Measurements from ENCODE around the gene MYADM. TPM values are rescaled to one million over a fixed set of nuclear protein-coding genes. Genes with fewer than 3 reads are reported as not detected.
"Not testable (repeated sequence)": the region's sequence is repeated elsewhere in the genome, so short reads cannot be mapped to it uniquely, and the experiment has no call there.

Gene MYADM
- total RNA-seq, 1 donor from 2014 or later: 54.0 TPM

DNA sequence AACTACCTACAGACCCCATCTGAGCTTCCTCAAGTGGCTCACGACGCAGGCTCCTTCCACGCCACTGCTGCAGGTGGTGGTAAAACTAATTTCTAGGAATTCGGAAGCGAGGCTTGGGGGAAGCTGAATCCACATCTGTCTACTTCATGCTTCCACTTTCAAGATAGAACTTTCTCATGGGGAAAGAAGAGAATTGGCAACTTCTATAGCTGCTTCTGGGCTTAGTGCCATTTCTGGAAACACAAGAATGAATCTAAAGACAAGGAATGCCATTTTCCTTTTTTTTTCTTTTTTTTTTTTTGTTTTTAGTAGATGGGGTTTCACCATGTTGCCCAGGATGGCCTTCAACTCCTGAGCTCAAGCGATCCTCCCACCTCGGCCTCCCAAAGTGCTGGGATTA lies 40.8 kb upstream of the MYADM start:
- H3K4me3 ChIP-seq (ENCODE audit: low read depth, low read length): no peak overlapping the region
- TF ChIP-seq, protein P1, sequence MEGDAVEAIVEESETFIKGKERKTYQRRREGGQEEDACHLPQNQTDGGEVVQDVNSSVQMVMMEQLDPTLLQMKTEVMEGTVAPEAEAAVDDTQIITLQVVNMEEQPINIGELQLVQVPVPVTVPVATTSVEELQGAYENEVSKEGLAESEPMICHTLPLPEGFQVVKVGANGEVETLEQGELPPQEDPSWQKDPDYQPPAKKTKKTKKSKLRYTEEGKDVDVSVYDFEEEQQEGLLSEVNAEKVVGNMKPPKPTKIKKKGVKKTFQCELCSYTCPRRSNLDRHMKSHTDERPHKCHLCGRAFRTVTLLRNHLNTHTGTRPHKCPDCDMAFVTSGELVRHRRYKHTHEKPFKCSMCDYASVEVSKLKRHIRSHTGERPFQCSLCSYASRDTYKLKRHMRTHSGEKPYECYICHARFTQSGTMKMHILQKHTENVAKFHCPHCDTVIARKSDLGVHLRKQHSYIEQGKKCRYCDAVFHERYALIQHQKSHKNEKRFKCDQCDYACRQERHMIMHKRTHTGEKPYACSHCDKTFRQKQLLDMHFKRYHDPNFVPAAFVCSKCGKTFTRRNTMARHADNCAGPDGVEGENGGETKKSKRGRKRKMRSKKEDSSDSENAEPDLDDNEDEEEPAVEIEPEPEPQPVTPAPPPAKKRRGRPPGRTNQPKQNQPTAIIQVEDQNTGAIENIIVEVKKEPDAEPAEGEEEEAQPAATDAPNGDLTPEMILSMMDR (IDR thresholded peaks at IDR 0.05; ENCODE audit: insufficient read depth, low read length, poor library complexity, severe bottlenecking): no peak
- no peaks in the 10 kb centered on the region for H3K36me3 ChIP-seq (ENCODE audit: control insufficient read depth, insufficient read depth, low read length)
- no peak for DNase-seq (ENCODE audit: low read depth)
- no peaks in the 10 kb centered on the region for H3K27me3 ChIP-seq (ENCODE audit: control insufficient read depth, insufficient read depth, low read length)

DNA sequence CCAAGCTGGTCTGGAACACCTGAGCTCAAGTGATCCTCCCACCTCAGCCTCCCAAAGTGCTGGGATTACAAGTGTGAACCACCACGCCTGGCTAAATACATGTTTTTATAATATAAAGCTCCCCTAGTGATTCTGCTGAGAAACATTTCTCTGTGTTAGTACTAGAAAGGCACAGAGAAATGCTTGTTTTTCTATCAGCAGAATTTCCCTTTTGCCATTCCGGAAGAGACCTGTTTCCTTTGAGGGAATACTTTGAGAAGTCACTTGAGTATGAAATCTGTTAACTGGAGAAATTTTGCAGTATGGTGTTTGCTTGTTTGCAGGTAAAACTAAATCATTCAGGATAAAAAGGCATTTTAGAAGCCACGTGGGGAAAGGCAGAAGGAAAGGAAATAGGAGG lies 39.2 kb upstream of the MYADM start:
- Histone ChIP-seq H3K36me3 (ENCODE audit: control insufficient read depth, insufficient read depth, low read length) (no peaks in the 10 kb centered on the region), H3K4me3 (ENCODE audit: low read depth, low read length) (no peak overlapping the region), H3K27me3 (ENCODE audit: control insufficient read depth, insufficient read depth, low read length) (no peaks in the 10 kb centered on the region)
- no peak for DNase-seq (ENCODE audit: low read depth)
- TF ChIP-seq, protein P1 (IDR thresholded peaks at IDR 0.05; ENCODE audit: insufficient read depth, low read length, poor library complexity, severe bottlenecking): no peak

DNA sequence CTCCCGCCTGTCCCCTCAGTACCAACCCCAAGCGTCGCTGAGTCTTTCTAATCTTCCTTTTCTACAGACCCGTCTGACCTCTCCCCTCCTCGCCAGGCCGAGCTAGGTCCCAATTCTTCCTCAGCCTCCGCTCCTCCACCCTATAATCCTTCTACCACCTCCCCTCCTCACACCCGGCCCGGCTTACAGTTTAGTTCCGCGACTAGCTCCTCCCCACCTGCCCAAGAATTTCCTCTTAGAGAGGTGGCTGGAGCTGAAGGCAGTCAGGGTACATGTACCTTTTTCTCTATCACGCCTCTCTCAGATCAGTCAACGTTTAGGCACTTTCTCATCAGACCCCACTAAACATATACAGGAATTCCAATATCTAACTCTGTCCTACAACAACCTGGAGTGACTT lies 34.8 kb upstream of the MYADM start:
- not testable (repeated sequence) for DNase-seq (ENCODE audit: low read depth); H3K36me3 ChIP-seq (ENCODE audit: control insufficient read depth, insufficient read depth, low read length); H3K4me3 ChIP-seq (ENCODE audit: low read depth, low read length); H3K27me3 ChIP-seq (ENCODE audit: control insufficient read depth, insufficient read depth, low read length)

DNA sequence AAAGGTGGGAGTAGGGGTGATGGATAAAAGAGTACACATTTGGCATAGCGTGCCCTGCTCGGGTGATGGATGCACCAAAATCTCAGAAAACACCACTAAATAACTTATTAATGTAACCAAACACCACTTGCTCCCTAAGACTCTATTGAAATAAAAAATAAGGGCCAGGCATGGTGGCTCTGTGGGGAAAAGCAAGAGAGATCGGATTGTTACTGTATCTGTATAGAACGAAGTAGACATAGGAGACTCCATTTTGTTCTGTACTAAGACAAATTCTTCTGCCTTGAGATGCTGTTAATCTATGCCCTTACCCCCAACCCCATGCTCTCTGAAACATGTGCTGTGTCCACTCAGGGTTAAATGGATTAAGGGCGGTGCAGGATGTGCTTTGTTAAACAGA lies 29.2 kb upstream of the MYADM start:
- DNase-seq (ENCODE audit: low read depth); H3K36me3 ChIP-seq (ENCODE audit: control insufficient read depth, insufficient read depth, low read length); H3K27me3 ChIP-seq (ENCODE audit: control insufficient read depth, insufficient read depth, low read length); H3K4me3 ChIP-seq (ENCODE audit: low read depth, low read length): not testable (repeated sequence)

DNA sequence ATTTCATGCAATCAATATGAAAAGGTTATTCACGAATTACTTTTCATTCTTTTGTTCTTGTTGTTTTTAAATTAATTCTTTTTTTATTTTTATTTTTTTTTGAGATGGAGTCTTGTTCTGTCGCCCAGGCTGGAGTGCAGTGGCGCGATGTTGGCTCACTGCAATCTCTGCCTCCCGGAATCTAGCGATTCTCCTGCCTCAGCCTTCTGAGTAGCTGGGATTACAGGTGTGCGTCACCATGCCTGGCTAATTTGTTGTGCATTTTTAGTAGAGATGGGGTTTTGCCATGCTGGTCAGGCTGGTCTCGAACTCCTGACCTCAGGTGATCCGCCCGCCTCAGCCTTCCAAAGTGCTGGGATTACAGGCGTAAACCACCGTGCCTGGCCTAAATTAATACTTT lies 27.4 kb upstream of the MYADM start:
- not testable (repeated sequence) for DNase-seq (ENCODE audit: low read depth); H3K4me3 ChIP-seq (ENCODE audit: low read depth, low read length); H3K36me3 ChIP-seq (ENCODE audit: control insufficient read depth, insufficient read depth, low read length); H3K27me3 ChIP-seq (ENCODE audit: control insufficient read depth, insufficient read depth, low read length)

DNA sequence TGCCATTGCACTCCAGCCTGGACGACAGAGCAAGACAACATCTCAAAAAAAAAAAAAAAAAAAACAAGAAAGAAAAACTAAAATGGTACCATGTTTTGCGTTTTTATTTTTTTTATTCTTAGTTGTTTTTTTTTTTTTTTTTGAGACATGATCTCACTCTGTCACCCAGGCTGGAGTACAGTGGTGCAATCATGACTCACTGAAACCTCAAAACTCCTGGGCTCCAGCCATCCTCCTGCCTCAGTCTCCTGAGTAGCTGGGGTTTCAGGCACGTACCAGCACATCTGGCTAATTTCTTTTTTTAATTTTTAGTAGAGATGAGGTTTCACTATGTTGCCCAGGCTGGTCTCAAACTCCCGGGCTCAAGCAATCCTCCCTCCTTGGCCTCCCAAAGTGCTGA lies 26.8 kb upstream of the MYADM start:
- peak; percentile 42 for DNase-seq (ENCODE audit: low read depth)
- not testable (repeated sequence) for H3K4me3 ChIP-seq (ENCODE audit: low read depth, low read length); H3K27me3 ChIP-seq (ENCODE audit: control insufficient read depth, insufficient read depth, low read length); H3K36me3 ChIP-seq (ENCODE audit: control insufficient read depth, insufficient read depth, low read length)

DNA sequence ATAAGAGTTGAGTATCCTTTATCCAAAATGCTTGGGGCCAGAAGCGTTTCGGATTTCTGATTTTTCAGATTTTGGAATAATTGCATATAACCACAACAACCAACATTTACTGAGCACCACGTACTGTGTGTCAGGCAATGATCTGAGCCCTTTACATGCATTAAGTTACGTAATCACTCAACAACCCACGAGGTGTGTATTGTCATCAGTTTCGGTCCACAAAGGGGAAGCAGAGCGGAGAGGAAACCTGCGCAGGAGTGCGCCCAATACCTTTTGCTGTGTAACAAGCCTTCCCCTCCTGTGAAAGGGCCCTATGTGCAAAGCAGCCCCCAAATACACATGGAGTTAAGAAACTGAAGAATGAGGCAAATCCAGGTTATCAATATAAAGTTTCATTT lies 22.8 kb upstream of the MYADM start:
- no peak for DNase-seq (ENCODE audit: low read depth)
- Histone ChIP-seq H3K36me3 (ENCODE audit: control insufficient read depth, insufficient read depth, low read length) (no peaks in the 10 kb centered on the region), H3K27me3 (ENCODE audit: control insufficient read depth, insufficient read depth, low read length) (no peaks in the 10 kb centered on the region), H3K4me3 (ENCODE audit: low read depth, low read length) (no peak overlapping the region)
- TF ChIP-seq, protein P1 (IDR thresholded peaks at IDR 0.05; ENCODE audit: insufficient read depth, low read length, poor library complexity, severe bottlenecking): no peak

DNA sequence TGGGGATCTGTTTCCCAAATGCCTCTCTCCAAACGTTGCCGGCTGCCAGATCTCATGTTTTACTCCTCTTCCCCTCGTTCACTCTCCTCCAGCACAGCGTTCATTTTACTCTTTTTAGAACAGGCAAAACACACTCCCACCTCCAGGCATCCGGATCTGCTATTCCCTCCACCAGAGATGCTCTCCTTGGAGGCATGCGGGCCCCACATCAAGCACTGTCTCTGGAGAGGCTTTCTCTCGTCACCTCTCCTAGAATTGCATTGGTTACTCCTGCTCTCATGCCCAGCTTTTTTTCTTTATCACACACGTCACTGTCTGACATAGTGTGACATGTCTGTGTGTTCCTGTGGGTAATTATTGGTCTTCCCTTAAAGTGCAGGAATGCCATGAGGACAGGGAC lies 20.1 kb upstream of the MYADM start:
- Histone ChIP-seq H3K4me3 (ENCODE audit: low read depth, low read length) (no peak overlapping the region), H3K27me3 (ENCODE audit: control insufficient read depth, insufficient read depth, low read length) (no peaks in the 10 kb centered on the region), H3K36me3 (ENCODE audit: control insufficient read depth, insufficient read depth, low read length) (no peaks in the 10 kb centered on the region)
- TF ChIP-seq, protein P1 (IDR thresholded peaks at IDR 0.05; ENCODE audit: insufficient read depth, low read length, poor library complexity, severe bottlenecking): no peak
- DNase-seq (ENCODE audit: low read depth): no peak

All from kidney epithelial cell (primary cell).